ENCODE measurements around the gene SZT2.

Gene SZT2

DNA sequence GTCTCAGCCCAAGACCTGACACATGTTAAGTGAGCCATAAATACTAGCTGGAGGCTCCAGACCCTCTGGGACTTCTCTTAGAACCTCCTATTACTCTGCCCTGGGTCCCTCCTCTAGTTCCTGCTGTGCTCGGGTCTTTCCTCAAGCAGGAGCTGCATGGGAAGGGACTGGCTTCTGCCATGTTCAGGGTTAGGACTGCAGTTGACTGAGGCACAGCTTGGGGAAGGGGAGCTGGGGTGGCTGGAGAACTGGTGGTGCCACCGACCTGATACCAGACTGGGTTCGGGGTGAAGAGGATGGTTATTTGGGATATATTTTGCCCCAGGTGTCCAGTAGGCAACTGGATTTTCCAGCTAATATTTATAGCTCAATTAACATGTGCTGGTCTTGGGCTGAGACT, 48.3 kb downstream of the SZT2 start:
- Histone ChIP-seq H3F3A (ENCODE audit: control insufficient read depth, insufficient read depth) (no peaks in the 10 kb centered on the region), H3K79me2 (ENCODE audit: control insufficient read depth, low read length) (no peaks in the 10 kb centered on the region), H4K20me1 (ENCODE audit: control insufficient read depth, insufficient read depth, low read depth, low read length) (no peaks in the 10 kb centered on the region), H3K27me3 (ENCODE audit: control insufficient read depth, low read length) (no peaks in the 10 kb centered on the region), H3K4me2 (ENCODE audit: low read length) (no peak overlapping the region), H3K9me3 (ENCODE audit: control insufficient read depth, insufficient read depth, low read length) (no peaks in the 10 kb centered on the region), H3K4me3 (ENCODE audit: low read length) (no peak overlapping the region), H3K9me2 (replicated peaks; ENCODE audit: control insufficient read depth, low read length) (no peaks in the 10 kb centered on the region), H3K36me3 (ENCODE audit: control insufficient read depth, low read length) (peaks cover 22% of the 10 kb centered on the region), H3K27ac (ENCODE audit: low read depth, low read length) (no peak overlapping the region), H3K4me1 (ENCODE audit: control insufficient read depth, low read length) (no peaks in the 10 kb centered on the region)
- TF ChIP-seq EZH2phosphoT487 (IDR thresholded peaks at IDR 0.05; ENCODE audit: borderline replicate concordance, low read length) = no peak
- TF ChIP-seq, protein P1, sequence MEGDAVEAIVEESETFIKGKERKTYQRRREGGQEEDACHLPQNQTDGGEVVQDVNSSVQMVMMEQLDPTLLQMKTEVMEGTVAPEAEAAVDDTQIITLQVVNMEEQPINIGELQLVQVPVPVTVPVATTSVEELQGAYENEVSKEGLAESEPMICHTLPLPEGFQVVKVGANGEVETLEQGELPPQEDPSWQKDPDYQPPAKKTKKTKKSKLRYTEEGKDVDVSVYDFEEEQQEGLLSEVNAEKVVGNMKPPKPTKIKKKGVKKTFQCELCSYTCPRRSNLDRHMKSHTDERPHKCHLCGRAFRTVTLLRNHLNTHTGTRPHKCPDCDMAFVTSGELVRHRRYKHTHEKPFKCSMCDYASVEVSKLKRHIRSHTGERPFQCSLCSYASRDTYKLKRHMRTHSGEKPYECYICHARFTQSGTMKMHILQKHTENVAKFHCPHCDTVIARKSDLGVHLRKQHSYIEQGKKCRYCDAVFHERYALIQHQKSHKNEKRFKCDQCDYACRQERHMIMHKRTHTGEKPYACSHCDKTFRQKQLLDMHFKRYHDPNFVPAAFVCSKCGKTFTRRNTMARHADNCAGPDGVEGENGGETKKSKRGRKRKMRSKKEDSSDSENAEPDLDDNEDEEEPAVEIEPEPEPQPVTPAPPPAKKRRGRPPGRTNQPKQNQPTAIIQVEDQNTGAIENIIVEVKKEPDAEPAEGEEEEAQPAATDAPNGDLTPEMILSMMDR (IDR thresholded peaks at IDR 0.05; ENCODE audit: low read depth, low read length, poor library complexity, severe bottlenecking) = no peak

DNA sequence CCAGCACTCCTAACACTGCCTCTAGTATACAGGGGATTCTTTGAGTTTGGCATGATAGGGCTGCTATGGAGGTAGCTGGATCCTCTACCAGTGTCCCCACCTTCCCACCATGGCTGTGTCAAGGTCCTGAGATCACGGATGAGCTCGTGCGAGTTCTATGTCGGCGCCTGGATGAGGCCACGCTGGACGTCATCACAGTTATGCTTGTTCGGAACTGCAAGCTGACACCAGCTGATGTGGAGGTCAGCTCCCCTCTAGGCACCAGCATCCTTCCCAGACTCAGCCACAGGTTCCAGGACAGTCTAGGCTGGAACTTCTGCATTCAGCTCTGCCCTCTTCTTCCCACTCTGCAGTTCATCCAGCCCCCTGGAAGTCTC, 48.9 kb downstream of the SZT2 start:
- H3K36me3 ChIP-seq (ENCODE audit: control insufficient read depth, low read length) = peaks cover 20% of the 10 kb centered on the region
- H3F3A ChIP-seq (ENCODE audit: control insufficient read depth, insufficient read depth) = no peaks in the 10 kb centered on the region
- no peak overlapping the region for H3K27ac ChIP-seq (ENCODE audit: low read depth, low read length)
- H3K9me3 ChIP-seq (ENCODE audit: control insufficient read depth, insufficient read depth, low read length) = no peaks in the 10 kb centered on the region
- no peak overlapping the region for H3K4me3 ChIP-seq (ENCODE audit: low read length)
- H3K79me2 ChIP-seq (ENCODE audit: control insufficient read depth, low read length) = no peaks in the 10 kb centered on the region
- no peak for TF ChIP-seq EZH2phosphoT487 (IDR thresholded peaks at IDR 0.05; ENCODE audit: borderline replicate concordance, low read length)
- TF ChIP-seq, protein P1 (IDR thresholded peaks at IDR 0.05; ENCODE audit: low read depth, low read length, poor library complexity, severe bottlenecking) = no peak
- no peaks in the 10 kb centered on the region for H3K27me3 ChIP-seq (ENCODE audit: control insufficient read depth, low read length)
- no peak overlapping the region for H3K4me2 ChIP-seq (ENCODE audit: low read length)
- H3K4me1 ChIP-seq (ENCODE audit: control insufficient read depth, low read length) = no peaks in the 10 kb centered on the region
- no peaks in the 10 kb centered on the region for H4K20me1 ChIP-seq (ENCODE audit: control insufficient read depth, insufficient read depth, low read depth, low read length)
- H3K9me2 ChIP-seq (replicated peaks; ENCODE audit: control insufficient read depth, low read length) = no peaks in the 10 kb centered on the region

DNA sequence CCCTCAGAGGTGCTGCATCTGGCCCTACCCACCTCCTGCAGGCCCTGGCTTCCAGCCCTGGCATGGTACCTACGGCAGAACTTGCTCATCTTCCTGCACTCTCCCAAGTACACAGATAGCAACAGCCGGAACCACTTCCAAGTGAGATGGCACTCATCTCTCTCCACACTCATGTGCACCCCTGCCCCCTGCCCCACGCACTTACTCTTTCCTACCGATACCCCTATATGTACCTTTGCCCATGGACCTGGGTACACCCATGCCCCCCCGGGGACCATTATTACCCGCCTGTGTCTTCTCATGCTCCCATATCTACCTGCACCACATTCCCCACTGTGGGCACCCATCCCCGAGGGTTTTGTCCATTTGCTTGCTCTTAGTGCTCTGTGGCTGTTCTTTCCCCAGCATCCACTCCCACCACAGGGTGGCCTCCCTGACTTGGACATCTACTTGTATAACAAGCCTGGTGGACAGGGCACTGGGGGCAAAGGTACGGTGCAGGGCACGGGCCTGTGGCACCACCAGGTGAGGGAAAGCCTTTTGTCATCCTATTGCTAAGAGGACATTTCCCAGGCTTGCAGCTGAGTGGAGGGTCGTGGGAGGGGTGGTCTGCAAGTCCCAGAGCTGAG, 49.4 kb downstream of the SZT2 start:
- H3K27ac ChIP-seq (ENCODE audit: low read depth, low read length) = no peak overlapping the region
- H3K4me2 ChIP-seq (ENCODE audit: low read length) = no peak overlapping the region
- H3K36me3 ChIP-seq (ENCODE audit: control insufficient read depth, low read length) = peaks cover 18% of the 10 kb centered on the region
- no peaks in the 10 kb centered on the region for H4K20me1 ChIP-seq (ENCODE audit: control insufficient read depth, insufficient read depth, low read depth, low read length)
- no peaks in the 10 kb centered on the region for H3K4me1 ChIP-seq (ENCODE audit: control insufficient read depth, low read length)
- TF ChIP-seq, protein P1 (IDR thresholded peaks at IDR 0.05; ENCODE audit: low read depth, low read length, poor library complexity, severe bottlenecking) = no peak
- TF ChIP-seq EZH2phosphoT487 (IDR thresholded peaks at IDR 0.05; ENCODE audit: borderline replicate concordance, low read length) = no peak
- no peaks in the 10 kb centered on the region for H3K9me3 ChIP-seq (ENCODE audit: control insufficient read depth, insufficient read depth, low read length)
- H3F3A ChIP-seq (ENCODE audit: control insufficient read depth, insufficient read depth) = no peaks in the 10 kb centered on the region
- no peak overlapping the region for H3K4me3 ChIP-seq (ENCODE audit: low read length)
- no peaks in the 10 kb centered on the region for H3K27me3 ChIP-seq (ENCODE audit: control insufficient read depth, low read length)
- no peaks in the 10 kb centered on the region for H3K79me2 ChIP-seq (ENCODE audit: control insufficient read depth, low read length)
- no peaks in the 10 kb centered on the region for H3K9me2 ChIP-seq (replicated peaks; ENCODE audit: control insufficient read depth, low read length)

Measured in DOHH2 (cell line).